SJSA1 (cell line): ENCODE measurements around the gene SLC26A2. TPM values are rescaled to one million over a fixed set of nuclear protein-coding genes. Genes with fewer than 3 reads are reported as not detected.

Experiments
- DNase-seq, 2 experiments: peaks; one replicate each; pipeline ENCODE4 v3.0.0-alpha.2; 2015 to 2020; ENCODE audit warnings: low spot score in 2 of 2, low read depth in 1 of 2
- H3K27ac ChIP-seq: fragments of 250-450 bp; sonication (Bioruptor Pico); 2 replicates; pipeline ENCODE4 v1.5.1; 2020; ENCODE audit warnings: mild to moderate bottlenecking, moderate library complexity
- H3K27me3 ChIP-seq: fragments of 250-450 bp; sonication (Bioruptor Pico); replicated peaks from 2 replicates; pipeline ENCODE4 v1.5.1; 2020; ENCODE audit warnings: mild to moderate bottlenecking, moderate library complexity
- H3K36me3 ChIP-seq: fragments of 250-450 bp; sonication (Bioruptor Pico); 2 replicates; pipeline ENCODE4 v1.5.1; 2020; ENCODE audit warnings: mild to moderate bottlenecking
- H3K4me1 ChIP-seq: fragments of 250-450 bp; sonication (Bioruptor Pico); replicated peaks from 2 replicates; pipeline ENCODE4 v1.6.1; 2021; ENCODE audit warnings: mild to moderate bottlenecking
- H3K4me3 ChIP-seq: fragments of 250-450 bp; sonication (Bioruptor Pico); 2 replicates; pipeline ENCODE4 v1.5.1; 2020; ENCODE audit warnings: mild to moderate bottlenecking
- H3K9me3 ChIP-seq: fragments of 250-450 bp; sonication (Bioruptor Pico); replicated peaks from 2 replicates; pipeline ENCODE4 v1.5.1; 2020; ENCODE audit warnings: mild to moderate bottlenecking
- total RNA-seq: library from RNA; depleted of rRNA; stranded (reverse); fragments of >200 nt; shearing (Covaris generic); gene quantifications from 2 replicates; pipeline ENCODE4 v1.2.3, GENCODE V29; 2014

The SLC26A2 gene
- total RNA-seq, 1 experiment from 2014 or later, result 39.0 TPM

- H3K27ac ChIP-seq, result no peak overlapping the region
- H3K27me3 ChIP-seq, result no peaks in the 10 kb centered on the region
- H3K4me3 ChIP-seq, result no peak overlapping the region
- no peak for DNase-seq
- no peaks in the 10 kb centered on the region for H3K9me3 ChIP-seq
- 0 out of 2 replicates have a peak, but pooled peaks cover 5% of the 10 kb centered on the region for H3K4me1 ChIP-seq
- no peaks in the 10 kb centered on the region for H3K36me3 ChIP-seq
These were observed 29.6 kb upstream of the SLC26A2 start for GRCh38 chr5:149930749-149931574.

- no peak for DNase-seq
- Histone ChIP-seq H3K4me3 (no peak overlapping the region), H3K4me1 (peaks cover 12% of the 10 kb centered on the region), H3K9me3 (no peaks in the 10 kb centered on the region), H3K36me3 (no peaks in the 10 kb centered on the region), H3K27ac (no peak overlapping the region), H3K27me3 (no peaks in the 10 kb centered on the region)
These were observed 28.5 kb upstream of the SLC26A2 start for GRCh38 chr5:149931992-149932436.

- Histone ChIP-seq H3K36me3 (no peaks in the 10 kb centered on the region), H3K4me3 (no peak overlapping the region), H3K27me3 (no peaks in the 10 kb centered on the region), H3K9me3 (no peaks in the 10 kb centered on the region), H3K27ac (no peak overlapping the region), H3K4me1 (peaks cover 19% of the 10 kb centered on the region)
- no peak for DNase-seq
These were observed 27.9 kb upstream of the SLC26A2 start for GRCh38 chr5:149932445-149933350.

GRCh38 chr5:149935431-149935901, 25.1 kb upstream of the SLC26A2 start:
- H3K36me3 ChIP-seq, result no peaks in the 10 kb centered on the region
- peaks cover 40% of the 10 kb centered on the region for H3K4me1 ChIP-seq
- no peaks in the 10 kb centered on the region for H3K9me3 ChIP-seq
- H3K27me3 ChIP-seq, result no peaks in the 10 kb centered on the region
- no peak overlapping the region for H3K4me3 ChIP-seq
- no peak overlapping the region for H3K27ac ChIP-seq
- DNase-seq, result no peak

- peaks cover 39% of the 10 kb centered on the region for H3K4me1 ChIP-seq
- no peaks in the 10 kb centered on the region for H3K9me3 ChIP-seq
- no peak overlapping the region for H3K27ac ChIP-seq
- H3K27me3 ChIP-seq, result no peaks in the 10 kb centered on the region
- no peaks in the 10 kb centered on the region for H3K36me3 ChIP-seq
- no peak for DNase-seq
- H3K4me3 ChIP-seq, result no peak overlapping the region
These were observed 24.4 kb upstream of the SLC26A2 start for GRCh38 chr5:149936044-149936699.

- H3K4me1 ChIP-seq, result peaks cover 39% of the 10 kb centered on the region
- no peak for DNase-seq
- no peaks in the 10 kb centered on the region for H3K9me3 ChIP-seq
- H3K4me3 ChIP-seq, result no peak overlapping the region
- no peak overlapping the region for H3K27ac ChIP-seq
- H3K36me3 ChIP-seq, result no peaks in the 10 kb centered on the region
- no peaks in the 10 kb centered on the region for H3K27me3 ChIP-seq
These were observed 23.9 kb upstream of the SLC26A2 start for GRCh38 chr5:149936700-149937091.

- Histone ChIP-seq H3K27ac (peak overlapping the region; percentile 74), H3K9me3 (no peaks in the 10 kb centered on the region), H3K36me3 (no peaks in the 10 kb centered on the region), H3K27me3 (no peaks in the 10 kb centered on the region), H3K4me3 (no peak overlapping the region), H3K4me1 (peaks cover 39% of the 10 kb centered on the region)
- DNase-seq, result no peak
These were observed 22.9 kb upstream of the SLC26A2 start for GRCh38 chr5:149937610-149938009.

GRCh38 chr5:149938279-149938678, 22.3 kb upstream of the SLC26A2 start:
- Histone ChIP-seq H3K27me3 (no peaks in the 10 kb centered on the region), H3K27ac (peak overlapping the region; percentile 74), H3K4me3 (no peak overlapping the region), H3K9me3 (no peaks in the 10 kb centered on the region), H3K36me3 (no peaks in the 10 kb centered on the region), H3K4me1 (peaks cover 39% of the 10 kb centered on the region)
- DNase-seq, result peak; percentile 84 to 96

GRCh38 chr5:149938791-149939358, 21.7 kb upstream of the SLC26A2 start:
- Histone ChIP-seq H3K36me3 (no peaks in the 10 kb centered on the region), H3K4me1 (peaks cover 39% of the 10 kb centered on the region), H3K27me3 (no peaks in the 10 kb centered on the region), H3K27ac (peak overlapping the region; percentile 74), H3K9me3 (no peaks in the 10 kb centered on the region), H3K4me3 (no peak overlapping the region)
- peak; percentile 83 to 91 for DNase-seq

GRCh38 chr5:149939546-149939945, 21.0 kb upstream of the SLC26A2 start:
- Histone ChIP-seq H3K4me3 (no peak overlapping the region), H3K9me3 (no peaks in the 10 kb centered on the region), H3K36me3 (no peaks in the 10 kb centered on the region), H3K4me1 (peaks cover 39% of the 10 kb centered on the region), H3K27ac (peak overlapping the region; percentile 74), H3K27me3 (no peaks in the 10 kb centered on the region)
- no peak for DNase-seq

- H3K4me1 ChIP-seq, result peaks cover 39% of the 10 kb centered on the region
- H3K27me3 ChIP-seq, result no peaks in the 10 kb centered on the region
- H3K36me3 ChIP-seq, result no peaks in the 10 kb centered on the region
- H3K9me3 ChIP-seq, result no peaks in the 10 kb centered on the region
- H3K4me3 ChIP-seq, result no peak overlapping the region
- H3K27ac ChIP-seq, result no peak overlapping the region
- DNase-seq, result no peak
These were observed 20.4 kb upstream of the SLC26A2 start for GRCh38 chr5:149940077-149940574.

GRCh38 chr5:149940941-149941644, 19.5 kb upstream of the SLC26A2 start:
- Histone ChIP-seq H3K27me3 (no peaks in the 10 kb centered on the region), H3K9me3 (no peaks in the 10 kb centered on the region), H3K4me1 (peaks cover 39% of the 10 kb centered on the region), H3K36me3 (no peaks in the 10 kb centered on the region), H3K4me3 (no peak overlapping the region), H3K27ac (no peak overlapping the region)
- DNase-seq, result no peak
